Mucosa of descending colon (tissue), 3 donors: Measurements from ENCODE around the gene CIAO3. TPM values are rescaled to one million over a fixed set of nuclear protein-coding genes. Genes with fewer than 3 reads are reported as not detected.
A peak's percentile ranks its signal among the peaks of the same experiment; 100 is the strongest.
"Not testable (repeated sequence)": the region's sequence is repeated elsewhere in the genome, so short reads cannot be mapped to it uniquely, and the experiment has no call there.

Experiments
- ATAC-seq: fragments of 200-7000 bp; cut with Tn5 transposase; one replicate; pipeline ENCODE4 v1.9.1; 2020; ENCODE audit warnings: mild to moderate bottlenecking, moderate library complexity
- DNase-seq, 3 donors: peaks; one replicate each; pipeline ENCODE4 v3.0.0-alpha.2; 2020
- H3K36me3 ChIP-seq: fragments of 200-600 bp; one replicate; pipeline ENCODE4 v1.8.0; 2021; ENCODE audit warnings: low read depth, mild to moderate bottlenecking
- H3K4me1 ChIP-seq: fragments of 200-600 bp; one replicate; pipeline ENCODE4 v1.8.0; 2021; ENCODE audit warnings: low read depth, mild to moderate bottlenecking
- H3K4me3 ChIP-seq: fragments of 200-600 bp; one replicate; pipeline ENCODE4 v1.8.0; 2021; ENCODE audit warnings: mild to moderate bottlenecking
- H3K9me3 ChIP-seq: fragments of 200-600 bp; one replicate; pipeline ENCODE4 v1.8.0; 2021; ENCODE audit warnings: mild to moderate bottlenecking
- CTCF ChIP-seq: fragments of 200-600 bp; IDR thresholded peaks from one replicate; pipeline ENCODE4 v1.8.0; 2022; ENCODE audit warnings: antibody characterized with exemption, mild to moderate bottlenecking
- intact Hi-C, 2 donors: fragments of 100-400 bp; cut with DNase I in 1 of 2; cut with micrococcal nuclease in 1 of 2; formaldehyde crosslinking; loops; one replicate each; pipeline versions ENCODE4 v1.11.0 to v1.11.1; 2022; cut with DNase I, micrococcal nuclease
- total RNA-seq, 3 donors: library from RNA; stranded (reverse); fragmentation: NEBNext Ultra II Directional in 2 of 3; extraction: Animal tissue kit (Norgen Biotek cat#: 25700) in 2 of 3; gene quantifications; one replicate each; pipeline versions ENCODE4 v1.2.1 to v1.2.4, GENCODE V29; 2021 to 2023
- donor health status: DM: no; HTN: no; CAD: no; lungs with moderate emphysema.
- donor health status: DM: no; HTN: no; CAD: no.
- donor health status: DM: no; HTN: yes; CAD: no.

Gene CIAO3
- total RNA-seq, 3 donors from 2014 or later, result 37.7 to 48.7 (median 47.6) TPM

GRCh38 chr16:694187-694862, 46.5 kb downstream of the CIAO3 start:
- ATAC-seq (no peak), DNase-seq (no peak)
- TF ChIP-seq CTCF, result no peak
- intact Hi-C loops, result no loop called here
- no peak overlapping the region for H3K4me3 ChIP-seq
- no peaks in the 10 kb centered on the region for H3K9me3 ChIP-seq
- H3K36me3 ChIP-seq, result no peaks in the 10 kb centered on the region
- H3K4me1 ChIP-seq, result peaks cover 25% of the 10 kb centered on the region

DNA sequence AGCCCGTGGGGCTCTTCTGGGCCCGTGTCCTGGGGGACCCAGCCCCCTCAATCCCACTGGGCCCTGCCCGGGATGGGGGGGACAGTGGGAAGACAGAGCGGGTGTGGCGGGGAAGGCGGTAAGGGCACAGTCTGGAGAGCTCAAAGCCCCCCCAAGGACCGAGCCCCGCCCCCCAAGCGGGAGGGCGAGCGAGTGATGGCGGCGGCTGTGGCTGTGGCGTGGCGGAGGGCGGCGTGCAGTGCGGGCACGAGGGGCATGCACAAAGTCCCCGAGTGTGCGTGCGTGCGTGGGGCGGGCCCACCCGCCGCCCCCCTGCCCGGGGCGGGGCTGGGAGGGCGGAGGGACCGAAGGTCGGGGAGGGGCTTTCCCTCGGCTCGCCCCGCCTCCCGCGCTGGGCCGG, 47.0 kb downstream of the CIAO3 start:
- intact Hi-C loops, result no loop called here

GRCh38 chr16:693364-693763, 47.4 kb downstream of the CIAO3 start:
- no peak for TF ChIP-seq CTCF
- DNase-seq (no peak), ATAC-seq (no peak)
- intact Hi-C loops, result no loop called here
- Histone ChIP-seq H3K36me3 (no peaks in the 10 kb centered on the region), H3K4me1 (peaks cover 32% of the 10 kb centered on the region), H3K9me3 (no peaks in the 10 kb centered on the region), H3K4me3 (no peak overlapping the region)

More for the DNA sequence above, 47.0 kb downstream of the CIAO3 start:
- ATAC-seq, result no peak
- H3K36me3 ChIP-seq, result no peaks in the 10 kb centered on the region
- H3K4me1 ChIP-seq, result peaks cover 31% of the 10 kb centered on the region
- H3K4me3 ChIP-seq, result no peak overlapping the region
- DNase-seq, result no peak
- TF ChIP-seq CTCF, result no peak
- H3K9me3 ChIP-seq, result no peaks in the 10 kb centered on the region

DNA sequence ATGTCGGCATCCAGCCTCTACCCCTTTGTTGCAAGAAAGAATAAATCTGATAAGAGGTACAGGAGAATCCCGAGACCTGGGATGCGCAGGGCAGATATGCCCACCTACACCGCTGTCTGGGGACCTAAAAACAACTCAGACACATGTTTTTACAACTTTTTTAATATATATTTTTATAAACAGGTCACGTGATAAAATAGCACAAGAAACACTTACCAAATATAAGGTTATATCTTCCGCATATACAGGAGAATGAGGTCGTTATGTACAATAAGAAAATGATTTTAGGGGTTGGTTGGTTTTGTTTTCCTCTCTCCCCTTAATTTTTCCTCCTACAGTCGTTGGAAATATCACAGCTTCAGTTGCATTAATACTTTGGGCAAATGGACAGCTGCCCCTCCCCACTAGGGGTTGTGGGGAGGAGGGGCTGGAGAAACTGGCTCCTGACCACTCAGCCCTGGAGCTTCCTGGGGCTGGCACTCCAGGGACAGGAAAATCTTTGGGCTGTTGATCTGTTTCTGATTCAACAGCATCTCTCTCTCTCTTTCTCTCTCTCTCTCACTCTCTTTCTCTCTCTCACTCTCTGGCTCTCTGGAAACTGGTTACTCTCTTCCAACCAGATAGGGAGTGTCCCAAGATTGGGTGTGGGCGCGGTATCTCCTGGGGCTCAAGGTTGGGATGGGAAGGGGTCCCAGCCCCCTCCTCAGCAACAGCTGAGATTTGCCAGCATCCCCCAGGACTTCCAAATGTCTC, 48.3 kb downstream of the CIAO3 start:
- Histone ChIP-seq H3K36me3 (no peaks in the 10 kb centered on the region), H3K4me3 (no peak overlapping the region), H3K4me1 (peaks cover 32% of the 10 kb centered on the region), H3K9me3 (no peaks in the 10 kb centered on the region)
- intact Hi-C loops, result no loop called here
- ATAC-seq, result no peak
- no peak for DNase-seq
- no peak for TF ChIP-seq CTCF

DNA sequence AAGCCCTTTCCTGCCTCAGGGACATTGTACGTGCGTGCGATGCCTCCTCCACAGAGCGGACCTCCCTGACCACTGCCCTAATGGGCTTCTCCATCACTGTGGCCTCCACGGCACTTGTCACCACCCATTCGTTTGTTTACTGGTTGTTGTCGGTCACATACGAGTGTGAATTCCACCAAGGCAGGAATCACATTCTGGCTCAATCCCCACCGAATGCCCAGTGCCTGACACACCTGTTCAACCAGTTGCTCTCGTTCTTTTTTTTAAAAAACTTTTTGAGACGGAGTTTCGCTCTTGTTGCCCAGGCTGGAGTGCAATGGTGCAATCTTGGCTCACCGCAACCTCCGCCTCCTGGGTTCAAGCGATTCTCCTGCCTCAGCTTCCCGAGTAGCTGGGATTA, 49.6 kb downstream of the CIAO3 start:
- H3K4me3 ChIP-seq, H3K36me3 ChIP-seq, DNase-seq, H3K9me3 ChIP-seq, ATAC-seq, intact Hi-C loops: not testable (repeated sequence)
- H3K4me1 ChIP-seq, result peaks cover 32% of the 10 kb centered on the region

GRCh38 chr16:689175-689897, 51.5 kb downstream of the CIAO3 start:
- no peak for ATAC-seq
- H3K9me3 ChIP-seq, result no peaks in the 10 kb centered on the region
- peaks cover 32% of the 10 kb centered on the region for H3K4me1 ChIP-seq
- DNase-seq, result no peak
- intact Hi-C loops, result no loop called here
- no peaks in the 10 kb centered on the region for H3K36me3 ChIP-seq
- peak overlapping the region; percentile 67 for H3K4me3 ChIP-seq
- no peak for TF ChIP-seq CTCF
